CD4-positive, alpha-beta T cell treated with Interleukin-17A for 4 hours (primary cell): Measurements from ENCODE around the gene IL25.
"Not testable (repeated sequence)": the region's sequence is repeated elsewhere in the genome, so short reads cannot be mapped to it uniquely, and the experiment has no call there.

Source experiments
- DNase-seq: peaks from one replicate; pipeline ENCODE4 v3.0.0-alpha.2; 2020; ENCODE audit warnings: mixed read lengths

The IL25 gene

GRCh38 chr14:23413681-23414080, 41.1 kb downstream of the IL25 start:
- DNase-seq, result no peak

- DNase-seq, result no peak
These were observed 41.6 kb downstream of the IL25 start for GRCh38 chr14:23414254-23414653.

GRCh38 chr14:23414906-23415820, 42.6 kb downstream of the IL25 start:
- DNase-seq, result no peak

- no peak for DNase-seq
These were observed 43.5 kb downstream of the IL25 start for GRCh38 chr14:23415821-23416778.

GRCh38 chr14:23416801-23417200, 44.2 kb downstream of the IL25 start:
- DNase-seq, result no peak

- DNase-seq, result not testable (repeated sequence)
These were observed 44.7 kb downstream of the IL25 start for GRCh38 chr14:23417269-23417668.

- no peak for DNase-seq
These were observed 45.4 kb downstream of the IL25 start for GRCh38 chr14:23418021-23418420.

GRCh38 chr14:23419646-23420045, 47.0 kb downstream of the IL25 start:
- not testable (repeated sequence) for DNase-seq

- DNase-seq, result no peak
These were observed 49.0 kb downstream of the IL25 start for GRCh38 chr14:23421594-23421993.

- no peak for DNase-seq
These were observed 51.0 kb downstream of the IL25 start for GRCh38 chr14:23423657-23424056.

GRCh38 chr14:23425169-23425568, 52.6 kb downstream of the IL25 start:
- DNase-seq, result no peak

GRCh38 chr14:23425798-23426197, 53.2 kb downstream of the IL25 start:
- DNase-seq, result not testable (repeated sequence)
